ENCODE data around the gene UQCRQ. TPM values are rescaled to one million over a fixed set of nuclear protein-coding genes. Genes with fewer than 3 reads are reported as not detected.
A peak's percentile ranks its signal among the peaks of the same experiment; 100 is the strongest.

Gene UQCRQ
- total and polyA plus RNA-seq, 2 experiments from 2014 or later: 104 to 1,308 TPM

GRCh38 chr5:132915681-132916080 is 49.2 kb downstream of the UQCRQ start (continued):
- TF ChIP-seq ZNF462 (CRISPR knock-in tag; IDR thresholded peaks at IDR 0.05) (no peak), EZH2phosphoT487 (IDR thresholded peaks at IDR 0.05; ENCODE audit: unreplicated experiment) (no peak), NANOG (IDR thresholded peaks at IDR 0.05; ENCODE audit: borderline replicate concordance) (no peak), CREB1 (CRISPR knock-in tag; IDR thresholded peaks at IDR 0.05; ENCODE audit: low read depth) (no peak), POLR2AphosphoS5 (IDR thresholded peaks at IDR 0.05; ENCODE audit: low read depth) (no peak)

GRCh38 chr5:132916086-132916485 is 49.6 kb downstream of the UQCRQ start:
- Mint-ChIP-seq H3K27ac (0 out of 2 replicates have a peak overlapping the region, but pooled peaks have one; percentile 5), H3K4me3 (no peak overlapping the region), H3K4me1 (peaks cover 3% of the 10 kb centered on the region; the same call in 1 of the 3 replicates), H3K27me3 (ENCODE audit: insufficient read depth, low read depth, poor library complexity) (peaks cover 5% of the 10 kb centered on the region), H3K9me3 (no peaks in the 10 kb centered on the region), H3K36me3 (ENCODE audit: low read depth) (peaks cover 41% of the 10 kb centered on the region)
- Histone ChIP-seq H3K27ac (ENCODE audit: low read depth) (no peak overlapping the region), H3K4me2 (no peak overlapping the region), H3K27me3 (ENCODE audit: insufficient read depth) (no peaks in the 10 kb centered on the region), H3K36me3 (ENCODE audit: insufficient read depth) (peaks cover 10% of the 10 kb centered on the region), H3K4me1 (ENCODE audit: insufficient read depth) (no peaks in the 10 kb centered on the region), H4K20me1 (replicated peaks; ENCODE audit: insufficient read depth) (peaks cover 16% of the 10 kb centered on the region), H3K79me2 (replicated peaks; ENCODE audit: insufficient read depth) (peaks cover 51% of the 10 kb centered on the region), H3K4me3 (no peak overlapping the region), H3K9me2 (ENCODE audit: insufficient read depth) (no peaks in the 10 kb centered on the region), H2AFZ (no peak overlapping the region), H3F3A (replicated peaks; ENCODE audit: low read depth) (no peaks in the 10 kb centered on the region)
- DNase-seq (ENCODE audit: low spot score) (no peak), ATAC-seq (no peak)
- TF ChIP-seq NANOG (IDR thresholded peaks at IDR 0.05; ENCODE audit: borderline replicate concordance) (no peak), ZNF331 (CRISPR knock-in tag; IDR thresholded peaks at IDR 0.05; ENCODE audit: low read depth) (no peak), POLR2AphosphoS5 (IDR thresholded peaks at IDR 0.05; ENCODE audit: low read depth) (no peak), ZNF114 (CRISPR knock-in tag; IDR thresholded peaks at IDR 0.05) (no peak), STAT1 (IDR thresholded peaks at IDR 0.05; ENCODE audit: unreplicated experiment) (no peak), EZH2phosphoT487 (IDR thresholded peaks at IDR 0.05; ENCODE audit: unreplicated experiment) (no peak), EZH2 (IDR thresholded peaks at IDR 0.05; ENCODE audit: low read depth, unreplicated experiment) (no peak), ETS1 (IDR thresholded peaks at IDR 0.05) (no peak), REST (IDR thresholded peaks at IDR 0.05; ENCODE audit: unreplicated experiment) (no peak)

Data from GM23338 (cell line).